IPS-20b (cell line): ENCODE measurements around the gene TRIM5.
"Not testable (repeated sequence)": the region's sequence is repeated elsewhere in the genome, so short reads cannot be mapped to it uniquely, and the experiment has no call there.

Experiments
- H3K27ac ChIP-seq: one replicate; pipeline ENCODE4 v1.5.1; 2013; ENCODE audit warnings: low read length
- H3K27me3 ChIP-seq: 2 replicates; pipeline ENCODE4 v1.6.1; 2013; ENCODE audit warnings: mild to moderate bottlenecking, low read length, inconsistent platforms; ENCODE audit not compliant: insufficient read depth
- H3K36me3 ChIP-seq: 2 replicates; pipeline ENCODE4 v1.6.1; 2013; ENCODE audit warnings: low read depth, mild to moderate bottlenecking, inconsistent platforms, low read length, moderate library complexity; ENCODE audit not compliant: insufficient read depth
- H3K4me1 ChIP-seq: 2 replicates; pipeline ENCODE4 v1.6.1; 2013; ENCODE audit warnings: mild to moderate bottlenecking, control low read depth, inconsistent platforms, low read length, moderate library complexity; ENCODE audit not compliant: insufficient read depth
- H3K4me3 ChIP-seq: 2 replicates; pipeline ENCODE4 v1.5.1; 2013; ENCODE audit warnings: mild to moderate bottlenecking, low read length, inconsistent platforms
- H3K9ac ChIP-seq: 2 replicates; pipeline ENCODE4 v1.6.1; 2013; ENCODE audit warnings: low read depth, mild to moderate bottlenecking, inconsistent platforms, low read length, moderate library complexity
- H3K9me3 ChIP-seq: 2 replicates; pipeline ENCODE4 v1.6.1; 2013; ENCODE audit warnings: mild to moderate bottlenecking, low read depth, low read length, inconsistent platforms; ENCODE audit not compliant: insufficient read depth

Gene TRIM5, protein sequence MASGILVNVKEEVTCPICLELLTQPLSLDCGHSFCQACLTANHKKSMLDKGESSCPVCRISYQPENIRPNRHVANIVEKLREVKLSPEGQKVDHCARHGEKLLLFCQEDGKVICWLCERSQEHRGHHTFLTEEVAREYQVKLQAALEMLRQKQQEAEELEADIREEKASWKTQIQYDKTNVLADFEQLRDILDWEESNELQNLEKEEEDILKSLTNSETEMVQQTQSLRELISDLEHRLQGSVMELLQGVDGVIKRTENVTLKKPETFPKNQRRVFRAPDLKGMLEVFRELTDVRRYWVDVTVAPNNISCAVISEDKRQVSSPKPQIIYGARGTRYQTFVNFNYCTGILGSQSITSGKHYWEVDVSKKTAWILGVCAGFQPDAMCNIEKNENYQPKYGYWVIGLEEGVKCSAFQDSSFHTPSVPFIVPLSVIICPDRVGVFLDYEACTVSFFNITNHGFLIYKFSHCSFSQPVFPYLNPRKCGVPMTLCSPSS

DNA sequence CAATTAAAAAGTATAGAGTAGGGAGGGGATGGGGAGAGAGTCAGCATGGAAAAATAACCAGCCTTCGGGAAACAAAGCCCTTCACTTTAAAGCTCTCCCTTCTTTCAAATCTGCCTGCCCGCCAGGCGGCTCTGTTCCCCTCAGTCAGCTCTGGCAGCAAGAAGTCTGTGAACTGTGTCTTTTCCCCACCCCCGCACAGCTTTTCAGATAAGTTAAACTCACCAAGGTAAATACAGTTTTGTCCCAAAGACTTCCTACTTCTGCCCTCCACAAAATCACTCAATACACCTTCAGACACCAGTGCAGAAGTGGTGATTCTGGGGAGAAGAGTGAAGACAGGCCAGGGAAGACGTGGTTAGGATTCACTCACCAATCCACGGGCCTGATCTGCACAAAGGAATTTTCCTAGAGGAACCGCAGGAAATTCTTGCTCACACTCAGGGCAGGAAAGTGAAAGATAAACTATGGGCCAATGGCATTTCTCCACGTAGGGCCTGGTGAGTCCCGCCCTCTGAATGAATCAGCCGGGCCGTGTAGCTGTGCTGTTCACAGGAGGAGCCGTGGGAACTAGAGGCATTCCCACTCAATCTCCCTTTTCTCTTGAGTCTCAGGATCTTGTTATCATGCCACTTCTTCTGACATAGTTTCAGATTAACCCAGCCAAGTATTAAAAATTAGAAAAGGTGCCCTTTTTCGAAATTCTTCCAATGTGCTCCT is at the start of gene TRIM5:
Gene TRIM5 (minus strand): TSS at position 429 of the 717 bp plus-strand sequence. CDS start 4,897 bp downstream, outside the sequence.
- no peaks in the 10 kb centered on the region for H3K9me3 ChIP-seq
- H3K4me3 ChIP-seq = peak within 1 kb of the TSS; percentile 72
- H3K4me1 ChIP-seq = peaks cover 11% of the 10 kb centered on the region; the same call in 1 of the 2 replicates
- peak within 1 kb of the TSS; percentile 83 for H3K9ac ChIP-seq
- peaks cover 2% of the 10 kb centered on the region for H3K36me3 ChIP-seq
- peak within 1 kb of the TSS; percentile 60 for H3K27ac ChIP-seq
- no peaks in the 10 kb centered on the region for H3K27me3 ChIP-seq

DNA sequence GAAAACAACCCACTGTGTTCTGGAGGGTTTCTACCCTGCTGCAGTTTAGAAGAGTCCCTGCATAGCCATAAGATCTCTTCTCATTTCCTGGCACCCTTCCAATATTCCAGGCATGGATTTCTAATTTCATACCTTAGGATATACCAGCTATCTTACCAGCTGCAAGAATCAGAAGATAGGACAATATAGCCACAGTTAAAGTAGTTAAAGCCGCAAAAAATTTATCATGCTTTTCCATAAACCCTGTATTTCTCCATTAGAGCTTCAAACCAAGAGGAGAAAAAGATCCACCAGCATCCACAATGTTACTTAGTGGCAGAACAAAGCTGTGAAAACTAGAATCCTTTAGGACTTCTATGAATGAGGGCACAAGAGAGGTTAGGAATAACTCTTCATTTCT is 42.8 kb upstream of the TRIM5 start:
- Histone ChIP-seq H3K9me3 (no peaks in the 10 kb centered on the region), H3K4me3 (no peak overlapping the region), H3K27ac (no peak overlapping the region), H3K4me1 (no peaks in the 10 kb centered on the region), H3K9ac (no peak overlapping the region), H3K36me3 (no peaks in the 10 kb centered on the region), H3K27me3 (no peaks in the 10 kb centered on the region)

DNA sequence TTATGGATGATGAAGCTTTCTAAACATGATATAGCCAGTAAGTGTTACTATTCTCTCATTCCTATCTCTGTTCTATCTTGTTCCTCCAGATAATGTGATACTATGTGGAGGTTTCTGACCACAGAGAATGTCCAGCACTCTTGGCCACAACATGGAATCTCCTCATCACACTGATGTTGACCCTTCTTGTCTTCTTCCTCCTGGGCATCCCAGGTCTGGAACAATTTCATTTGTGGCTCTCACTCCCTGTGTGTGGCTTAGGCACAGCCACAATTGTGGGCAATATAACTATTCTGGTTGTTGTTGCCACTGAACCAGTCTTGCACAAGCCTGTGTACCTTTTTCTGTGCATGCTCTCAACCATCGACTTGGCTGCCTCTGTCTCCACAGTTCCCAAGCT is 41.5 kb upstream of the TRIM5 start:
- Histone ChIP-seq H3K27ac (no peak overlapping the region), H3K4me1 (no peaks in the 10 kb centered on the region), H3K27me3 (no peaks in the 10 kb centered on the region), H3K4me3 (no peak overlapping the region), H3K36me3 (no peaks in the 10 kb centered on the region), H3K9ac (no peak overlapping the region), H3K9me3 (no peaks in the 10 kb centered on the region)

DNA sequence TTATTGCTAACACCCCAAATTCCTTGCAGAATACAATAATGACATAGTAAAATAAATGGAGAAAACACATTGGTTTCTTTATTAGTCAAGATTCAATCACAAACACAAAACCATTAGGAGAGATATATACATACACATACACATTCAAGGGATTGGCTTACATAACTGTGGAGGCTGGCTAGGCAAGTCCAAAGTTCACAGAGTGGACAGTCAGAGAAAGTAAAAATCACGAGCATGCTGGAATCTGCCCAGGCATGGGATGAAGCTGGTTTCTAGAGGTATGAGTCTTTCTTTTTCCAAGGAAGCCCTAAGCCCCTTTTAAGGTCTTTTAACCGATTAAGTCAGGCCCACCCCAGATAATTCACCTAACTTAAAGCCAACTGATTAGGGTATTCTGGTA is 37.7 kb upstream of the TRIM5 start:
- H3K36me3 ChIP-seq = no peaks in the 10 kb centered on the region
- H3K27me3 ChIP-seq = no peaks in the 10 kb centered on the region
- no peak overlapping the region for H3K4me3 ChIP-seq

DNA sequence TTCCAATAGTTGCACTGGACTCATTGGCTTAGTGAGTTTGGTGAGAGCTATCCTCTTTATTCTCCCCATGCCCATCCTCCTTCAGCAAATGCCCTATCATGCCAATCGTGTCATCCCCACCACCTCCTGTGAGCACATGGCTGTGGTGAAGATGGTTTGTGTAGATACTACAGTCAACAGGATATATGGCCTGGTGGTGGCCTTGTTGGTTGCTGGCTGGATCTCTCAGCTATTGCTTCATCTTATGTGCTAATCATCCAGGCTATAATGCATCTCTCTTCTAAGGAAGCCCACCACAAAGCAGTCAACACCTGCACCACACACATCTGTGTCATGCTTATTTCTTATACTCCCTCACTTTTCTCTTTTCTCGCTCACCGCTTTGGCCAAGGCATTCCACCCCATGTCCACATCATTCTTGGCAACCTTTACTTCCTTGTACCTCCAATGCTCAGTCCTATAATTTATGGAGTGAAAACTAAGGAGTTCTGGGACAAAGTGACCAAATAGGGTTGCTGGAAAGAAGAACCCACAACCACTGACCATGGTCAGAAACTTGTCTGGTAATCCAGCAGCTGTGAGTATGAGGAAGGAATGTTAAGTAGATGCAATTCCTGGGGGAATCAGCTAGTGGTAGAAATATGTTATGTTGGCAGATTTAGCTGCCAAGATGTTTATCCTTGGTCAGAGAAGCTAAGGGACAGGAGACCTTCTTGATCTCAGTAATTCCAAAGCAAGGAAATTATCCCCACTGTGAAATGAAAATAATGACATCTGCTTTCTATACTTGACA is 35.0 kb upstream of the TRIM5 start:
- Histone ChIP-seq H3K9ac (no peak overlapping the region), H3K27ac (no peak overlapping the region), H3K27me3 (no peaks in the 10 kb centered on the region), H3K4me1 (no peaks in the 10 kb centered on the region), H3K36me3 (no peaks in the 10 kb centered on the region), H3K9me3 (no peaks in the 10 kb centered on the region), H3K4me3 (no peak overlapping the region)

More for the DNA sequence above, 37.7 kb upstream of the TRIM5 start:
- Histone ChIP-seq H3K9me3 (no peaks in the 10 kb centered on the region), H3K27ac (no peak overlapping the region), H3K9ac (no peak overlapping the region), H3K4me1 (no peaks in the 10 kb centered on the region)

DNA sequence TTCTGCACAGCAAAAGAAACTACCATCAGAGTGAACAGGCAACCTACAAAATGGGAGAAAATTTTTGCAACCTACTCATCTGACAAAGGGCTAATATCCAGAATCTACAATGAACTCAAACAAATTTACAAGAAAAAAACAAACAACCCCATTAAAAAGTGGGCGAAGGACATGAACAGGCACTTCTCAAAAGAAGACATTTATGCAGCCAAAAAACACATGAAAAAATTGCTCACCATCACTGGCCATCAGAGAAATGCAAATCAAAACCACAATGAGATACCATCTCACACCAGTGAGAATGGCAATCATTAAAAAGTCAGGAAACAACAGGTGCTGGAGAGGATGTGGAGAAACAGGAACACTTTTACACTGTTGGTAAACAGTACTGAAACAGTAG is 31.6 kb upstream of the TRIM5 start:
- H3K4me1 ChIP-seq, H3K9me3 ChIP-seq, H3K27ac ChIP-seq, H3K36me3 ChIP-seq, H3K4me3 ChIP-seq, H3K9ac ChIP-seq, H3K27me3 ChIP-seq: not testable (repeated sequence)

DNA sequence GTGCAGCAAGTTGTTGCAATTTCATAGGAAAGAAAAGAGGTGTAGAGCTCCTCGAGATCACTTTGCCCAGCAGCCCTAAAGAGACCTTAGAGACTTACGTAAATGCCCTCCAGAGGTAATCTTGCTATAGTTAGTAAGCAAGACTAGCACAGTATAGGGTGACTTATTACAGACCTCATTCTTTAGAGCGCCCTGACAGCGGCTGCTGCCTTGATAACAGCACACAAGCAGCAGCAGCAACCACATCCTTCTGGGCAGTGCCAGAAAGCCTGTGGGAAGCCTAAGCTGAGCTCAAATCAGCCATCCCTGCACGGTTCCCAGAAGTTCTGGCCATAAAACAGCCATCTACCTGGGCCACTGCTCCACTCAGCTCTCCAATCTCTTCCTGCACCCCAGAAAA is 28.8 kb upstream of the TRIM5 start:
- no peaks in the 10 kb centered on the region for H3K27me3 ChIP-seq
- H3K4me3 ChIP-seq = no peak overlapping the region
- no peaks in the 10 kb centered on the region for H3K9me3 ChIP-seq

DNA sequence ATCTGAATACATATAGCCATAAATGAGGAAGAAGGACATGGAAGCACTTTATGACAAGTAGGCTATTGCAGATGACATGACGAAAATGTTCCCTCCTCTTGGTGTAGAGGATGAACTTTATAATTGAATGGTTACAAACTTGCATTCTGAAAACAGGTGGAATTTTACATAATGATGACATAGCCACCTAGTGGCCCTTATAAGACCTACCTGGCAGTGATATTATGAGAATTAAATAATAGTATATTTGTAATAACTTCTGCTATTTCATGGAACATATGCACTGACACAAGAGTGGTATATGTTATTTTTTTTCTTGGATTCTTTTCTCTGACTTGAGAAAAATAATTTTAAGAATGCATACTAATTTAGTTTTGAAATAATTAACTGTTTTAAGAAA is 27.6 kb upstream of the TRIM5 start:
- no peak overlapping the region for H3K27ac ChIP-seq
- H3K9me3 ChIP-seq = no peaks in the 10 kb centered on the region
- H3K36me3 ChIP-seq = peaks cover 27% of the 10 kb centered on the region
- H3K27me3 ChIP-seq = no peaks in the 10 kb centered on the region
- no peaks in the 10 kb centered on the region for H3K4me1 ChIP-seq
- no peak overlapping the region for H3K9ac ChIP-seq
- no peak overlapping the region for H3K4me3 ChIP-seq

More for the DNA sequence above, 28.8 kb upstream of the TRIM5 start:
- peaks cover 17% of the 10 kb centered on the region for H3K36me3 ChIP-seq
- no peak overlapping the region for H3K9ac ChIP-seq
- H3K27ac ChIP-seq = no peak overlapping the region
- no peaks in the 10 kb centered on the region for H3K4me1 ChIP-seq

DNA sequence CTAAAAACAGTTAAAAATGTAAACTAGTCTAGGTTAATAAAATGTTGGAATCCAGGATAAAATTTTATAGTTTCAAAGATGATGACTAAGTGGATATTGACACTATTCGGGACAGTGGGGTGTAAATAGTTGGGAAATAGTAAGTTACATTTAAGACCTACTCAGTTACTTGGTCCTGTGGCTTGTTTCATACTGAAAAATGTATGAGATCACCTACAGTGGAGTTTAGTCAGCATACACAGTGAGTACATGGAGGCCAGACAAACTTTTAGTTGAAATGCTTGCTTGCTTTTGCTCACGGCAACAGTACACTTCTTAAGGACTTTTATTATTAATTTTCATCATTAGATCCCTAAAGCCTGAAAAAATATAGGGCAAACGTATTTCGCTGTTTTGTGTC is 20.8 kb upstream of the TRIM5 start:
- no peak overlapping the region for H3K27ac ChIP-seq
- no peaks in the 10 kb centered on the region for H3K9me3 ChIP-seq
- H3K27me3 ChIP-seq = no peaks in the 10 kb centered on the region
- H3K4me3 ChIP-seq = no peak overlapping the region
- no peaks in the 10 kb centered on the region for H3K4me1 ChIP-seq
- peaks cover 61% of the 10 kb centered on the region for H3K36me3 ChIP-seq
- H3K9ac ChIP-seq = no peak overlapping the region

DNA sequence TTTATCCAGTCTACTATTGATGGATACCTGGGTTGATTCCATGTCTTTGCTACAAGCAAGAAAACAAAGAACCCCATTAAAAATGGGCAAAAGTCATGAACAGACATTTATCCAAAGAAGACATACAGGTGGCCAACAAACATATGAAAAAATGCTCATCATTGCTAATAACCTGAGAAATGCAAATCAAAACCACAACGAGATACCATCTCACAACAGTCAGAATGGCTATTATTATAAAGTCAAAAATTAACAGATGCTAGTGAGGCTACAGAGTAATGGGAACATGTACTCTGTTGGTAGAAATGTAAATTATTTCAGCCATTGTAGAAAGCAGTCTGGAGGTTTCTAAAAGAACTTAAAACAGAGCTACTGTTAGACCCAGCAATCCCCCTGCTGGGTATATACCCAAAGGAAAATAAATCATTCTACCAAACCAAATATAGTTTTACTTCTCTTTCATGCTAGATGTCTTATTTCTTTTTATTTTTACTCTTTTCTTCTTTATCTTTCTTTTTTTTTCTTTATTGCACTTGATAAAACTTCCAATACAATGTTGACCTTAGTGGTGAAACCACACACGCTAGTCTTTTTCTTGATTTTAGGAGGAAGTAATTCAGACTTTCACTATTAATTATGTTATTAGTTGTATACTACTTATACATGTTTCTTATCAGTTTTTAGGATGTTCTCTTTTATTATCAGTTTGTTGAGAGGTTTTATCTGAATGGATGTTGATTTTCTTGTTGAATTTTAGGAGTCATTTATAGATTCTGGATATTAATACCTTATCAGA is 19.1 kb upstream of the TRIM5 start:
- H3K9ac ChIP-seq = no peak overlapping the region
- H3K27ac ChIP-seq = no peak overlapping the region
- H3K36me3 ChIP-seq = peaks cover 51% of the 10 kb centered on the region
- no peaks in the 10 kb centered on the region for H3K9me3 ChIP-seq
- no peak overlapping the region for H3K4me3 ChIP-seq
- H3K4me1 ChIP-seq = no peaks in the 10 kb centered on the region
- no peaks in the 10 kb centered on the region for H3K27me3 ChIP-seq

DNA sequence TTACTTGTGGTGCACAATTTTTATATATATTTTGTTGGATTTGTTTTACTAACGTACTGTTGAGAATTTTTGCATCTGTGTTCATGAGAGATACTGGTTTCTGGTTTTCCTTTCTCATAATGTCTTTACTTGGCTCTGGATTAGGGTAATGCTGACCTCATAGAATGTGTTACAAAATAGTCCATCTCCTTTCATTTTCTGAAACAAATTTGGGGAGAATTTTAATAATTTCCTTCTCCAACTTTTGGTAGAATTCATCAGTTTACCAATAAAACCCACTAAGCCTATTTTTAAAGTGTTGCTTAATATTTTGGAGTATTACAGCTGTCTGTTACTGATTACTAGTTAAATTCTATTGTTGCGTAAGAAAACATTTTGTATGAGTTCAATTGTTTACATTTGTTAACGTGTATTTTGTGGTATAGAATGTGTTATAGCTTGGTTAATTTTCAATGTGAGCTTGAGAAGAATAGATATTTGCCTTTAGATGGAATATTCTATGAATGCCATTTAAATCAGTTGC is 16.2 kb upstream of the TRIM5 start:
- H3K27ac ChIP-seq = no peak overlapping the region
- peaks cover 58% of the 10 kb centered on the region for H3K36me3 ChIP-seq
- no peaks in the 10 kb centered on the region; the same call in 1 of the 2 replicates for H3K4me1 ChIP-seq
- H3K27me3 ChIP-seq = no peaks in the 10 kb centered on the region
- no peak overlapping the region for H3K9ac ChIP-seq
- no peaks in the 10 kb centered on the region for H3K9me3 ChIP-seq
- H3K4me3 ChIP-seq = no peak overlapping the region
